GM12865 (cell line): ENCODE measurements around the gene CACNA2D4.
A peak's percentile ranks its signal among the peaks of the same experiment; 100 is the strongest.

Experiments
- DNase-seq: peaks from one replicate; pipeline ENCODE4 v3.0.0; 2010; ENCODE audit warnings: low read depth
- H3K4me3 ChIP-seq: 2 replicates; pipeline ENCODE4 v1.5.1; 2011; ENCODE audit warnings: mild to moderate bottlenecking, low read depth, low read length, control low read depth
- TF ChIP-seq, protein P1 (sequence below): IDR thresholded peaks from 2 replicates; pipeline ENCODE4 v1.5.1; 2011; ENCODE audit warnings: low read length, control low read depth, low read depth, inconsistent platforms; ENCODE audit not compliant: insufficient read depth; ENCODE audit errors: missing control alignments

Gene CACNA2D4

DNA sequence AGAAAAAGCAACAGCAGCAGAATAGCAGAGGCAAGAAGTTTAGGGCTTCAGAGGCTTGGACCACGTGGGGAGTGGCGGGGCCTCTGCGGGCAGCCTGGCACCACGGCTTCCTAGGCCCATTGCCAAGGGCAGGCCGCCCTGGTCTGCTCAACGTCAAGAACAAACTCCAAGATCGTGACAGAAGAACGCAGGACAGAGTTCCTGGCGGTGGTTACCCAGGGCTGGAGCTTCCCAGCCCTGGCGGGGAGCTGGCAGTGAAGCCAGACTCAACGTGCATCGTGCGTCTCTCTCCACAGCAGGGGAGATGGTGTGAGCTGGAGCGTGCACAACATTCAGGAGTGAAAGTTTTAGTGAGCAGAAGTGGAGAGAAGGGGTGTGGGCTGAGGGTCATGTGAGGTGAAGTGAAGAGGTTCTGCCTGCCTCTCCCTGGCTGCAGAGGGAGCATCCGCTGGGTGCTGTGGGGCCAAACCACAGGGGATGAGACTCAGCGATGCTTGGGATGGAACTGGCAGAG is 13.9 kb upstream of the CACNA2D4 start:
- TF ChIP-seq, protein P1, sequence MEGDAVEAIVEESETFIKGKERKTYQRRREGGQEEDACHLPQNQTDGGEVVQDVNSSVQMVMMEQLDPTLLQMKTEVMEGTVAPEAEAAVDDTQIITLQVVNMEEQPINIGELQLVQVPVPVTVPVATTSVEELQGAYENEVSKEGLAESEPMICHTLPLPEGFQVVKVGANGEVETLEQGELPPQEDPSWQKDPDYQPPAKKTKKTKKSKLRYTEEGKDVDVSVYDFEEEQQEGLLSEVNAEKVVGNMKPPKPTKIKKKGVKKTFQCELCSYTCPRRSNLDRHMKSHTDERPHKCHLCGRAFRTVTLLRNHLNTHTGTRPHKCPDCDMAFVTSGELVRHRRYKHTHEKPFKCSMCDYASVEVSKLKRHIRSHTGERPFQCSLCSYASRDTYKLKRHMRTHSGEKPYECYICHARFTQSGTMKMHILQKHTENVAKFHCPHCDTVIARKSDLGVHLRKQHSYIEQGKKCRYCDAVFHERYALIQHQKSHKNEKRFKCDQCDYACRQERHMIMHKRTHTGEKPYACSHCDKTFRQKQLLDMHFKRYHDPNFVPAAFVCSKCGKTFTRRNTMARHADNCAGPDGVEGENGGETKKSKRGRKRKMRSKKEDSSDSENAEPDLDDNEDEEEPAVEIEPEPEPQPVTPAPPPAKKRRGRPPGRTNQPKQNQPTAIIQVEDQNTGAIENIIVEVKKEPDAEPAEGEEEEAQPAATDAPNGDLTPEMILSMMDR = no peak
- peak; percentile 16 for DNase-seq
- no peak overlapping the region for H3K4me3 ChIP-seq

DNA sequence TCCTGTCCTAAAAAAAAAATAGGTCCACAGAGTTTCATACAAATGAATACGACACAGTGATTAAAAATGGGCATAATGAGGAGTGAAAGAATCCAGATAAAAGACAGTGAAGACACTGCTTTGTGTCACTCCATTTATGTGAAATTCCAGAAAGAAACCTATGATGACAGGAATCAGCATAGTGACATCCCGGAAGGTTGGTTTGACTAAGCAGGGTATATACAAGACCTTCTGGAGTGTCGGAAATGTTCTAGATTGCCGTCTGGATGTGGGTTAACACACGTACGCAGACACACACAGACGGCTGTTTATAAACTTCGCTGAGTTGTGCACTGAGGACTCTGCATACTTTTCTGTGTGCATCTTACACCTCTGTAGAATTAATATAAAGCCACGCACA is 13.2 kb upstream of the CACNA2D4 start:
- H3K4me3 ChIP-seq = no peak overlapping the region
- TF ChIP-seq, protein P1 = no peak
- no peak for DNase-seq

DNA sequence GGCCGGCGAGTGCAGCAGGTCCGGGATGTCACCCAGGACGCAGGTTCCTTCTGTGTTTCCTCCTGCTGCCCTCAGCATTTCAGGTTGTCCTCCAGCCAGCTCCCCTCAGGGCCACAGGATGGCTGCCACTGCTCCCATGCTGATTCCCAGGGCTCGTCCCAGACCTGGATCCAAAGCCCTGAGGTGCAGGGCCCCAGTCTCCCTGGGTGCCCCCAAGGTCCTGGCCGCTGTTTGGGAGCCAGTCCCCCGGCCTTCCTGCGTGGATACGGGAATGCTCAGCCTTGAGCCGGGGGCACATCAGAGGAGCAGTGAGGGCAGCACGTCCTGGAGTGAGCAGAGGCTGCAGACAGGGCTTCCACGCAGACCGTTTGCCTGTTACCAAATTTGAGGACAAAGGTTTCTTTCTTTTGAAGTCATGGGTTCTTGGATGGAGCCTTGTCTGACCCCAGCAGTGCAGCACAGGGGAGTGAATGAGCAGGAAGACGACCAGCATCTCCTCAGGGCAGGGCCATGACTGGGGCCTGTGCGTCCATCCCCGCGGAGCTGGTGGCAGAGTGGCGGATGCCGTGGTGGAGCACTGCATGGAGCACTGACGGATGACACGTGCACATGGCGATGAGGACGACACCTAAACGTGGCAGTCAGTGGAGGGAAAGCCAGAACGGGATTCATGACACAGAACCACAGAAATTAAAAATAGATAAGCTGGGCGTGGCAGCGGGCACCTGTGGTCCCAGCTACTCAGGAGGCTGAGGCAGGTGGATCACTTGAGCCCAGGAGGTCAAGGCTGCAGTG is 12.5 kb upstream of the CACNA2D4 start:
- no peak for DNase-seq
- TF ChIP-seq, protein P1 = no peak
- H3K4me3 ChIP-seq = no peak overlapping the region

DNA sequence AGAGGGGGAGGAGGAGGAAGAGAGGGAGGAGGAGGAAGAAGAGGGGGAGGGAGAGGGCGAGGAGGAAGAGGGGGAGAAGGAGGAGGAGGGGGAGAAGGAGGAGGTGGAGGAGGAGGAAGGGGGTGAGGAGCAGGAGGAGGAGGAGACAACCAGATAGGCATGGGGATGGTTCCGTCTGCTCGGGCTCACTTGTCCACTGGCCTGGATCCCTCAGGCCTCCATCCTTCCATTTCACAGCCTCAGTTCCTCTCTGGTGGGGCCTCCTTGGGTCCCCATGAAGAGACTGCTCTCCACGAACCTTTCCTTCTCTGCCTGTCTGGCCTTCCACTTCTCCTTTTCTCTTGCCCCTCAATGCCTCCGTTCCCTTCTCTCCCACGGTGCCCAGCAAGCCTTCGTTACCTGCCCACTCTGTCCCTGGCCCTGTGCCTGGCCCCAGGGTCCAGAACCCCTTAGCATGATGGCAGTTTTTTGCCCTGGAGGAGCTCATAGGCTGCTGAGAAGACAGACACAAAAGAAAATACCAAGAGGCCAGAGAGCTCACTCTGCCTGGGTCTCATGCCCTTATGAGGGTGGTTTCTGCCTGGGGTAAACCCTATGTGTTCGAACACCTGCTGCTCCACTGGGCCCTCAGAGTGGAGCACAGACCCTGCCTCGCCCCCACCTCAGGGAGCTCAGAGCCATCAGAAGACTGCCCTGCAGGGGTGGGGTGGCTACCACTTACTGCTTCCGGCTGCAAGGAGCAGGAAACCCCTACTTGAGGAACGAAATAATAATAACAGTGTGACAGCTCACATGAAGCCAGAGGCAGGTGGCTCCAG is 11.7 kb upstream of the CACNA2D4 start:
- TF ChIP-seq, protein P1 = no peak
- DNase-seq = no peak
- no peak overlapping the region for H3K4me3 ChIP-seq

DNA sequence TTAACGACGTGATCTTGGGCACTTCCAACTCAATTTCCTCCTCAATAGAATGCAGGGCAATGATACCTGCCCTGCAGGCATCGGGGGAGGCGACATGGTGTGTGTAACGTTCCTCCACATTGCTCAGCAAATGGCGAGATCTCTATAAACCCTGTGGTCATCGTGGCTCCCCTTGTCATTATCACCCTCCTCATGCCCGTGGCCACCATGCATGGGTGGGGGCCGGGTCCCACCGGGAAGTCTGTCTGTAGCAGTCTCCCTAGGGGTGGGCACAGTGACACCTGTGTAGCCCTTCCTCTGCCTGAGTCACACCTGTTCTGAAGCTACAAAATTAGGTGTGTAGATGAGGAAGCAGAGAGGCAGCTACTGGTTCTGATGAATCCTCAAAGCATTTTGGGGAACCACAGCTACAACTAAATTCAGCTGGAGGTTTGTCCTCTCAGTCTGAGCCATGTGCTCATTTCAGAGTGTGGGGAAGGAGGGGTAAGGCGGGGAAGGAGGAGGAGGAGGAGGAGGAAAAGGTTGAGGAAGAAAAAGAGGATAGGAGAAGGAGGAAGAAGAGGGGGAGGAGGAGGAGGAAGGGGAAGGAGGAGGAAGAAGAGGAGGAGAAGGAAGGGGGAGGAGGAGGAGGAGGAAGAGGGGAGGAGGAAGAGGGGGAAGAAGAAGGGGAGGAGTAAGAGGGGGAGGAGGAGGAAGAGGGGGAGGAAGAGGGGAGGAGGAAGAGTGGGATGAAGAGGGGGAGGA is 11.0 kb upstream of the CACNA2D4 start:
- H3K4me3 ChIP-seq = no peak overlapping the region
- no peak for DNase-seq
- TF ChIP-seq, protein P1 = no peak

DNA sequence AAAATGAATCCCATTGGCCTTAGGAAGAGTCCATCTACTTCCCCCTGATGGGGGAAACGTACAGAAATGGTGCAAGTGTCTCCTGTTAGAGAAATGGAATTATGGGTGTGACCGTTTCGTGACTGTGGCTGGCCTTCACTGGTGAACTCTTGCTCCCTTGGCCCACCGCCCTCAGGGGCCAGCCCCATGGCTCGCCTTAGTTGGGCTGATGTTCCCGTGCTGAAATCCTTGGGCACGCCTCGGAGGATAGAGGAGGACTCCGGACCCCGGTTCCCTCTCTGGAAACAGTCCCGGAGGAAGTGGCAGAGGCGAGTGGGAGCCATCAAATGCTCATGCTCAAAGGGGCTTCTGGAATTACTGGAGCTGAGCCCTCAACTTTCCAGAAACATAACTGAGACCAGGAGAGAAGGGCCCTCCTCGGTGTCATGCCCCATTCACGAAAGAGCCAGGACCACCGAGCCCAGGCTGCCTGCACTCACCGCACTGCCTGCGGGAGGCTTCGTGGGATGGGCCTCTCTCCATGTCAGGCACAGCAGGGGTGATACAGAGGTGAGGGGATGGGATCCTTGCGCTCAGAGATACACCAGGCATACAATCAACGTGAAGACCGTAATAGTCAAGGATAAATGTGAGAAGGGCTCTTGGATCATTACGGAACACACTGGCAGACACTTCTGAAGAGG is 10.1 kb upstream of the CACNA2D4 start:
- TF ChIP-seq, protein P1 = no peak
- H3K4me3 ChIP-seq = no peak overlapping the region
- DNase-seq = no peak
